Body of pancreas (tissue), 4 donors: ENCODE results near the gene ROPN1B. TPM values are rescaled to one million over a fixed set of nuclear protein-coding genes. Genes with fewer than 3 reads are reported as not detected.
"Not testable (repeated sequence)": the region's sequence is repeated elsewhere in the genome, so short reads cannot be mapped to it uniquely, and the experiment has no call there.

ENCODE experiments used
- ATAC-seq: fragments of 150-250 bp; one replicate; pipeline ENCODE4 v1.9.1; 2016
- DNase-seq, 4 donors: peaks; one replicate each; pipeline ENCODE4 v3.0.0-alpha.2; 2019
- H3K27ac ChIP-seq, 4 donors: fragments of 200-600 bp; sonication (generic); 1 replicate in 3 of 4; 2 replicates in 1 of 4; pipeline versions ENCODE4 v1.5.1 to v1.6.1; 2016 to 2019; ENCODE audit warnings: mild to moderate bottlenecking in 1 of 4, mixed read lengths in 1 of 4, moderate library complexity in 1 of 4
- H3K27me3 ChIP-seq, 2 donors: fragments of 200-600 bp; sonication (generic); one replicate each; pipeline ENCODE4 v1.6.0; 2016; ENCODE audit warnings: mild to moderate bottlenecking in 1 of 2
- H3K36me3 ChIP-seq, 2 donors: fragments of 200-600 bp; sonication (generic); replicated peaks in 1 of 2; 2 replicates each; pipeline ENCODE4 v1.5.1; 2016; ENCODE audit warnings: low read depth in 2 of 2; ENCODE audit not compliant: insufficient read depth in 1 of 2
- H3K4me1 ChIP-seq: fragments of 200-600 bp; sonication (generic); one replicate; pipeline ENCODE4 v1.6.0; 2016
- H3K4me3 ChIP-seq, 2 donors: fragments of 200-600 bp; sonication (generic); 1 replicate in 1 of 2; 2 replicates in 1 of 2; pipeline ENCODE4 v1.5.1; 2016 to 2019
- H3K9me3 ChIP-seq, 3 donors: fragments of 200-600 bp; sonication (generic); 1 replicate in 2 of 3; 2 replicates in 1 of 3; pipeline ENCODE4 v1.5.1; 2016
- CTCF ChIP-seq, 7 experiments: fragments of 450-650 bp in 4 of 7; fragments of 200-600 bp in 3 of 7; sonication (generic) in 3 of 7; IDR thresholded peaks; one replicate each; pipeline ENCODE4 v1.5.1; 2016 to 2019; ENCODE audit warnings: antibody characterized with exemption in 7 of 7
- POLR2A ChIP-seq, 3 donors: fragments of 450-650 bp; IDR thresholded peaks; one replicate each; pipeline ENCODE4 v1.6.1; 2016; ENCODE audit warnings: antibody characterized with exemption in 3 of 3, mild to moderate bottlenecking in 2 of 3
- WGBS, 2 donors: methylation state at CpG; one replicate each; pipeline ENCODE4 v1.1.5; 2017; 5-methylcytosine and 5-hydroxymethylcytosine counted together
- intact Hi-C: fragments of 100-400 bp; cut with DNase I; formaldehyde crosslinking; loops from one replicate; pipeline ENCODE4 v1.15.1; 2023
- total RNA-seq, 2 donors: library from RNA; depleted of rRNA; stranded (reverse); fragments of >200 nt; gene quantifications; one replicate each; pipeline ENCODE4 v1.1.0, GENCODE V29; 2016

Gene ROPN1B
- total RNA-seq, 2 donors from 2014 or later = 0.52 TPM; not detected in 1

GRCh38 chr3:125990253-125990970 lies 21.4 kb downstream of the ROPN1B start:
- H3K27ac ChIP-seq = peak overlapping the region; percentile 29 to 83 (median 64)
- H3K4me3 ChIP-seq = peak overlapping the region; percentile 21 to 33
- ATAC-seq = peak; percentile 94
- no peaks in the 10 kb centered on the region for H3K36me3 ChIP-seq
- no peaks in the 10 kb centered on the region for H3K4me1 ChIP-seq
- no peaks in the 10 kb centered on the region for H3K27me3 ChIP-seq
- TF ChIP-seq CTCF (IDR thresholded peaks at IDR 0.05) (no peak), POLR2A (IDR thresholded peaks at IDR 0.05) (peak in 2 of 3 donors; percentile 68 to 76)
- WGBS, 2 donors = 1 to 19% methylated on average over 46 to 52 of the region's 52 CpGs
- peak; percentile 78 to 94 (median 90) for DNase-seq
- intact Hi-C loops = no loop called here
- no peaks in the 10 kb centered on the region for H3K9me3 ChIP-seq

- H3K4me3 ChIP-seq, ATAC-seq, H3K27ac ChIP-seq, H3K27me3 ChIP-seq, H3K36me3 ChIP-seq, H3K4me1 ChIP-seq, DNase-seq, intact Hi-C loops, H3K9me3 ChIP-seq: not testable (repeated sequence)
- WGBS, 2 donors = 82 to 83% methylated on average over 1 to 4 of the region's 4 CpGs
These were observed 27.8 kb downstream of the ROPN1B start for GRCh38 chr3:125996751-125997150.

GRCh38 chr3:126002189-126002588 lies 33.2 kb downstream of the ROPN1B start:
- intact Hi-C loops = no loop called here
- Histone ChIP-seq H3K9me3 (peaks cover 0 to 8% (median 0%) of the 10 kb centered on the region in 3 donors), H3K27me3 (no peaks in the 10 kb centered on the region), H3K27ac (no peak overlapping the region), H3K4me3 (no peak overlapping the region), H3K4me1 (no peaks in the 10 kb centered on the region), H3K36me3 (no peaks in the 10 kb centered on the region)
- no peak for TF ChIP-seq POLR2A (IDR thresholded peaks at IDR 0.05)
- TF ChIP-seq CTCF (IDR thresholded peaks at IDR 0.05) = no peak
- DNase-seq (no peak), ATAC-seq (no peak)

- ATAC-seq = no peak
- Histone ChIP-seq H3K27ac (no peak overlapping the region), H3K4me3 (no peak overlapping the region), H3K4me1 (no peaks in the 10 kb centered on the region), H3K9me3 (peaks cover 0 to 8% (median 0%) of the 10 kb centered on the region in 3 donors), H3K27me3 (no peaks in the 10 kb centered on the region), H3K36me3 (peaks cover 0 to 3% of the 10 kb centered on the region in 2 donors)
- no peak for DNase-seq
- 88 to 90% methylated on average over 8 to 10 of the region's 10 CpGs for WGBS, 2 donors
- intact Hi-C loops = no loop called here
- no peak for TF ChIP-seq CTCF (IDR thresholded peaks at IDR 0.05)
- TF ChIP-seq POLR2A (IDR thresholded peaks at IDR 0.05) = no peak
These were observed 34.6 kb downstream of the ROPN1B start for GRCh38 chr3:126003447-126004190.

- ATAC-seq (no peak), DNase-seq (no peak)
- WGBS, 2 donors = 92 to 99% methylated on average over 5 to 6 of the region's 6 CpGs
- Histone ChIP-seq H3K4me1 (no peaks in the 10 kb centered on the region), H3K9me3 (peaks cover 0 to 8% (median 0%) of the 10 kb centered on the region in 3 donors), H3K27ac (no peak overlapping the region), H3K4me3 (no peak overlapping the region), H3K36me3 (peaks cover 0 to 3% of the 10 kb centered on the region in 2 donors), H3K27me3 (no peaks in the 10 kb centered on the region)
- intact Hi-C loops = no loop called here
- no peak for TF ChIP-seq CTCF (IDR thresholded peaks at IDR 0.05)
- TF ChIP-seq POLR2A (IDR thresholded peaks at IDR 0.05) = no peak
These were observed 35.2 kb downstream of the ROPN1B start for GRCh38 chr3:126004217-126004616.
